Measurements from ENCODE around the gene COCH.

The COCH gene

GRCh38 chr14:30840086-30840779 is 34.1 kb upstream of the COCH start (continued):
- no peak for TF ChIP-seq REST (tag by site-specific recombination; IDR thresholded peaks at IDR 0.05)
- TF ChIP-seq ZNF692 (tag by site-specific recombination; IDR thresholded peaks at IDR 0.05) = no peak
- no peak for TF ChIP-seq ZNF555 (tag by site-specific recombination; conservative IDR thresholded peaks at IDR 0.05)
- no peak for TF ChIP-seq ZNF394 (tag by site-specific recombination; IDR thresholded peaks at IDR 0.05; ENCODE audit: borderline replicate concordance)
- no peak for TF ChIP-seq ZNF248 (tag by site-specific recombination; IDR thresholded peaks at IDR 0.05)
- no peak for TF ChIP-seq BCL11B (tag by site-specific recombination; IDR thresholded peaks at IDR 0.05; ENCODE audit: low read depth)
- no peak for TF ChIP-seq OSR2 (tag by site-specific recombination; IDR thresholded peaks at IDR 0.05)
- TF ChIP-seq ZNF211 (tag by site-specific recombination; IDR thresholded peaks at IDR 0.05; ENCODE audit: low read depth) = no peak
- TF ChIP-seq ZNF169 (tag by site-specific recombination; IDR thresholded peaks at IDR 0.05) = no peak
- no peak for TF ChIP-seq AEBP2 (tag by site-specific recombination; IDR thresholded peaks at IDR 0.05; ENCODE audit: borderline replicate concordance)
- TF ChIP-seq ZNF513 (tag by site-specific recombination; IDR thresholded peaks at IDR 0.05) = no peak
- no peak for TF ChIP-seq ZNF214 (tag by site-specific recombination; IDR thresholded peaks at IDR 0.05; ENCODE audit: borderline replicate concordance)

GRCh38 chr14:30842431-30842830 is 31.9 kb upstream of the COCH start:
- ChIA-PET POLR2A (no interaction called here), CTCF (no interaction called here)
- H3K27ac ChIP-seq (ENCODE audit: extremely low read depth, low read depth, low read length) = no peak overlapping the region
- TF ChIP-seq HOXC10 (CRISPR knock-in tag; IDR thresholded peaks at IDR 0.05) (no peak), REPIN1 (tag by site-specific recombination; IDR thresholded peaks at IDR 0.05; ENCODE audit: low read depth) (no peak), ZNF26 (tag by site-specific recombination; IDR thresholded peaks at IDR 0.05) (no peak), TRIM28 (IDR thresholded peaks at IDR 0.05; ENCODE audit: borderline replicate concordance, low read length) (no peak), ZNF518A (tag by site-specific recombination; conservative IDR thresholded peaks at IDR 0.05; ENCODE audit: low read depth) (no peak), ZNF548 (tag by site-specific recombination; IDR thresholded peaks at IDR 0.05) (no peak), ZNF146 (tag by site-specific recombination; IDR thresholded peaks at IDR 0.05) (no peak), ZNF274 (IDR thresholded peaks at IDR 0.05; ENCODE audit: low read length) (no peak), ZNF274 (tag by site-specific recombination; IDR thresholded peaks at IDR 0.05; ENCODE audit: borderline replicate concordance) (no peak), ZNF354C (tag by site-specific recombination; IDR thresholded peaks at IDR 0.05; ENCODE audit: borderline replicate concordance, low read depth) (no peak), OSR2 (tag by site-specific recombination; IDR thresholded peaks at IDR 0.05) (no peak)

More at GRCh38 chr14:30842431-30842830, 31.9 kb upstream of the COCH start:
- Histone ChIP-seq H3K9me3 (ENCODE audit: control insufficient read depth, insufficient read depth, low read depth, low read length) (no peaks in the 10 kb centered on the region), H3K36me3 (ENCODE audit: control insufficient read depth in 2 of 2, insufficient read depth in 1 of 2, low read length in 2 of 2) (no peaks in the 10 kb centered on the region), H3K4me1 (ENCODE audit: control insufficient read depth, insufficient read depth, low read length) (no peaks in the 10 kb centered on the region), H3K4me3 (ENCODE audit: low read depth, low read length) (no peak overlapping the region)
